ENCODE data around the gene MYLK4. TPM values are rescaled to one million over a fixed set of nuclear protein-coding genes. Genes with fewer than 3 reads are reported as not detected.

Gene MYLK4
- total RNA-seq, 2 experiments from 2014 or later, result 0.07 TPM; not detected in 1

DNA sequence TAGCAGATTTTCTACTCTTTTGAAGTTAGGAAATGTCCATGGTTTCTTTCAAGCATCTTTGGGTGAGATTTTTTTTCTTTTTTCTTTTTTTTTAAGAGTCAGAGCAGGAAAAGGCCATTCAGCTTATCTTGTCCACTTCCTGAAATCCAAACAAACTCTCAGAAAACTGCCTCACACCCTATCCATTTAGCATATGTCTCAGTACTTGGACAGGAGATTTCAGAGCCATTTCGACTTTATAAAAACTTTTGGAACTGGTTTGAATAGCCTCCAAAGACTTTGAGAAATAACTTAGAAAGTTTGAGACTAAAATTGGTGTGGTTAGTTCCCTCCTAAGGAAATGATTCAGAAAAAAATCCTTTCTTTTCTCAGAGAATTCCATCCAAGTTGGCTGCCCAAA, 125.1 kb downstream of the MYLK4 start:
- CTCF ChIA-PET, result interaction anchor here (0.7 to 1.6 kb wide), 2 partner anchors 9 to 87 kb away, joined by 3 to 8 read pairs; no protein-coding TSS in a partner anchor
- no peak overlapping the region for H3K4me3 Mint-ChIP-seq
- H3K27ac Mint-ChIP-seq, result no peak overlapping the region
- no peaks in the 10 kb centered on the region for H3K36me3 Mint-ChIP-seq (ENCODE audit: low read depth)
- H3K27me3 Mint-ChIP-seq (ENCODE audit: low read depth), result peaks cover 2% of the 10 kb centered on the region
- H3K9me3 Mint-ChIP-seq, result no peaks in the 10 kb centered on the region
- H3K4me1 Mint-ChIP-seq (ENCODE audit: low read depth), result no peaks in the 10 kb centered on the region
- intact Hi-C loops (cut with micrococcal nuclease), result no loop called here
- no peak for DNase-seq

DNA sequence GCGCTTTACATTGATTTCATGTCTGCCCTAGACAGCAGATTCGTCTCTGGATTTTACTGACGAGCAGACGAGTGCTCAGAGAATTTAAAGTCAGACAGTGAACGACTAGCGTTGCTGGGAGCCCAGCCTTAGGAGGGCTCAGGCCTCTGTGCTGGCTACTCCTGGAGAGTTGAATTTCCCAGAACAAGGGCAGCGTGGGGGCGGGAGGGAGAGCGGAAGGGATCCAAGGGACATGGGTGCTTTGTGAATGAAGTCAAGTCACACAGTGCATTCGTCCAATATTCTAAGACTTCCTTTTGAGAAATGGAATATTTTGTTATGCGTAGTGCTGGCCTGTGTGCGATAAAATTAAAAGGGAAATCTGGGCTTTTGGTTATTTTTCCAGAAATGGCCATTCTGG, 126.5 kb downstream of the MYLK4 start:
- Mint-ChIP-seq H3K36me3 (ENCODE audit: low read depth) (no peaks in the 10 kb centered on the region), H3K9me3 (no peaks in the 10 kb centered on the region), H3K27me3 (ENCODE audit: low read depth) (peaks cover 2% of the 10 kb centered on the region), H3K4me1 (ENCODE audit: low read depth) (no peaks in the 10 kb centered on the region), H3K4me3 (no peak overlapping the region), H3K27ac (no peak overlapping the region)
- intact Hi-C loops (cut with micrococcal nuclease), result no loop called here
- CTCF ChIA-PET, result interaction anchor here (0.6 kb wide), 1 partner anchor 10 kb away, joined by 3 read pairs; no protein-coding TSS in a partner anchor
- DNase-seq, result no peak

DNA sequence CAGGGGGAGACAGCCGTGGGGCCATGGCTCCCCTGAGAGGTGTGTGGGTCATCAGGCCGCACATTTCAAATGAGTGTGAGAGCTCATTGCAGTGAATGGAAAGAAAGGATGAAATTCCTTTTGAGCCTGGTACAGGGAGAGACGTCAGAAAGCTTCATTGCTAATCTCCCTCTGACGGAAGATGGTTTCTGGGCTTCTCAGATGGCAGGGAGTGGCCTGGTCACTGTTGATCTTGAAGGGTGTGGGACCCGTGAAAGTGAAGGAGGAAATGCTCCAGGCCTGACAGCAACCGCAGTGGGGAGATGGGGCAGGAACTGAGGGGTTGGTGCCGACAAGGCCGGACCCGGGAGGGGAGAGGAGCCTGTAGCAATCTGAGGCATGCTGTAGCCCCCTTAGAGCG, 127.4 kb downstream of the MYLK4 start:
- DNase-seq, result no peak
- Mint-ChIP-seq H3K4me1 (ENCODE audit: low read depth) (no peaks in the 10 kb centered on the region), H3K27me3 (ENCODE audit: low read depth) (peaks cover 2% of the 10 kb centered on the region), H3K9me3 (no peaks in the 10 kb centered on the region), H3K36me3 (ENCODE audit: low read depth) (no peaks in the 10 kb centered on the region), H3K4me3 (no peak overlapping the region), H3K27ac (no peak overlapping the region)
- CTCF ChIA-PET, result no interaction called here
- intact Hi-C loops (cut with micrococcal nuclease), result no loop called here

DNA sequence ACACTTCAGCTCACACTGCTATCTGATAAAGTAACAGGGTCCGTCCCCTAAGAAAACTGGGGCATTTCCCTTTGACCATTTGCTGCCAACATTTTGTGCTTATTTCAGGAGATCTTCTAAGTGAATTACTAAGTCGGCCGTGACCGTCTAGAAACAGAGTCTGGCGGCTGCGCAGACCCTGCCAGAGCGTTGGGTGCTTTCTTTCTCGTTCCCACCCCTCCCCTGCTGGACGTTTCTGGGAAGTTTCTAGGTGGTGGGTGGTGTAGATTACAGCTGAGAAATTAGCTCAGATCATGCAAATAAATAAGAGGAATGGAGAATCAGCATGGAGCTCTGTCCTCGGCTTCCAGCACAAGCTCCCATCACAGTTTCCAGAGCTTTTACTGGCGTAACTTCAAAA, 128.1 kb downstream of the MYLK4 start:
- no peaks in the 10 kb centered on the region for H3K36me3 Mint-ChIP-seq (ENCODE audit: low read depth)
- intact Hi-C loops (cut with micrococcal nuclease), result no loop called here
- no peaks in the 10 kb centered on the region for H3K9me3 Mint-ChIP-seq
- no peak overlapping the region for H3K27ac Mint-ChIP-seq
- H3K4me3 Mint-ChIP-seq, result no peak overlapping the region
- CTCF ChIA-PET, result interaction anchor here (1.3 kb wide), 1 partner anchor 12 kb away, joined by 3 read pairs; no protein-coding TSS in a partner anchor
- no peak for DNase-seq
- H3K27me3 Mint-ChIP-seq (ENCODE audit: low read depth), result peaks cover 2% of the 10 kb centered on the region
- no peaks in the 10 kb centered on the region for H3K4me1 Mint-ChIP-seq (ENCODE audit: low read depth)

DNA sequence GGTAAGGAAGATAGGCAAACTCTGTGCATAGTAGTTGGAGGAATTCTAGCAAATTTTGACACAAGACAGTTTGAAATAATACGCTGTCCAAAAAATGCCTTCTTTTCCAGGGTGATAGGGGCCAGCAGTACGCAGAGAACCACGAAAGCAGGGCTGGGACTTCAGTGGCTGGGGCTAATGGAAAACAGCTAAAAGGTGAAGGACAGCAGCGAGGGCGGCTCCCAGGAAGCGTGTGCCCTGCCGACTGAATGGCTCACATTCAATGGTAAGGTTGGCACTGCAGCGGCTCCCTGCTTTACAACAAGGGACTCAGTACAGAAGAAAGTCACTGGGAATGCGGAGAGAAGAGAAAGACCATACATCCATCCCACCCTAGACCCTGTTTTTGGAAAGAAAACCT, 131.1 kb downstream of the MYLK4 start:
- H3K27ac Mint-ChIP-seq, result no peak overlapping the region
- intact Hi-C loops (cut with micrococcal nuclease), result no loop called here
- peaks cover 2% of the 10 kb centered on the region for H3K27me3 Mint-ChIP-seq (ENCODE audit: low read depth)
- H3K36me3 Mint-ChIP-seq (ENCODE audit: low read depth), result no peaks in the 10 kb centered on the region
- no peak for DNase-seq
- H3K4me3 Mint-ChIP-seq, result no peak overlapping the region
- CTCF ChIA-PET, result no interaction called here
- no peaks in the 10 kb centered on the region for H3K9me3 Mint-ChIP-seq
- no peaks in the 10 kb centered on the region for H3K4me1 Mint-ChIP-seq (ENCODE audit: low read depth)

DNA sequence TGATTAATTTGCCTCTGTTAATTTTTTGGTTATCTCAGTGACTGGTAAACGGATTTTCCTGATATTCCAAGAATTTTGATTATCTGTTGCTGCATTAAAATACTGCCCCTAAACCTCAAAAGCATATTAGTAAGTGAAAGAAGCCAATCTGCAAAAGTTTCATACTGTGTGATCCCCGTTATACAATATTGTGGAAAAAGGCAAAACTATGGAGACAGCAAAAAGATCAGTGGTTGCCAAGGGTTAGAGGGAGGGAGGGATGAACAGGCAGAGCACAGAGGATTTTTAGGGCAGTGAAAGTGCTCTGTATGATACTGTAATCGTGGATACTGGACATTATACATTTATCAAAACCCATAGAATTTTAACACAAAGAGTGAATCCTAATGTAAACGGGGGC, 133.0 kb downstream of the MYLK4 start:
- H3K27me3 Mint-ChIP-seq (ENCODE audit: low read depth), result peaks cover 7% of the 10 kb centered on the region
- CTCF ChIA-PET, result no interaction called here
- no peak overlapping the region for H3K27ac Mint-ChIP-seq
- no peak overlapping the region for H3K4me3 Mint-ChIP-seq
- H3K36me3 Mint-ChIP-seq (ENCODE audit: low read depth), result no peaks in the 10 kb centered on the region
- no peak for DNase-seq
- H3K9me3 Mint-ChIP-seq, result no peaks in the 10 kb centered on the region
- H3K4me1 Mint-ChIP-seq (ENCODE audit: low read depth), result no peaks in the 10 kb centered on the region
- intact Hi-C loops (cut with micrococcal nuclease), result no loop called here

DNA sequence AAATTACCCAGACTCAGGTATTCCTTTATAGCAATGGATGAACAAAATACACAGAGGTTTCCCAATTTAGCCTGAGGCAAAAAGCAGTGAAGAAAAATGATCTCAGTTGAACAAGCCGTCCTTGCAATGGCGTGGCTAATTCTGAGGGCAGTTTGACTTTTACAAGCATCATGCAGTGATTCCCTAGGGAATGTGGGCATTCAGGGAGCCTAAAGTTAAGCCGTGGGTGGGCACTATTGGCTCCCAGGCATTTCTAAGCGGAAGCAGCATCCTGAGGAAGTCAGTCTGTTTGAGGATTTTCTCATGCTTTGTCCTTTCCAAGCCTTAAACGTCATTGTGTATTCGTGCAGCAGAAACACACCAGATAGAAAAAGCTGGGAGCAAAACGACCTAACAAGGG, 133.9 kb downstream of the MYLK4 start:
- H3K27ac Mint-ChIP-seq, result no peak overlapping the region
- no peaks in the 10 kb centered on the region for H3K36me3 Mint-ChIP-seq (ENCODE audit: low read depth)
- no peak overlapping the region for H3K4me3 Mint-ChIP-seq
- intact Hi-C loops (cut with micrococcal nuclease), result no loop called here
- no peaks in the 10 kb centered on the region for H3K9me3 Mint-ChIP-seq
- no peak for DNase-seq
- no peaks in the 10 kb centered on the region for H3K4me1 Mint-ChIP-seq (ENCODE audit: low read depth)
- CTCF ChIA-PET, result no interaction called here
- H3K27me3 Mint-ChIP-seq (ENCODE audit: low read depth), result peaks cover 5% of the 10 kb centered on the region

DNA sequence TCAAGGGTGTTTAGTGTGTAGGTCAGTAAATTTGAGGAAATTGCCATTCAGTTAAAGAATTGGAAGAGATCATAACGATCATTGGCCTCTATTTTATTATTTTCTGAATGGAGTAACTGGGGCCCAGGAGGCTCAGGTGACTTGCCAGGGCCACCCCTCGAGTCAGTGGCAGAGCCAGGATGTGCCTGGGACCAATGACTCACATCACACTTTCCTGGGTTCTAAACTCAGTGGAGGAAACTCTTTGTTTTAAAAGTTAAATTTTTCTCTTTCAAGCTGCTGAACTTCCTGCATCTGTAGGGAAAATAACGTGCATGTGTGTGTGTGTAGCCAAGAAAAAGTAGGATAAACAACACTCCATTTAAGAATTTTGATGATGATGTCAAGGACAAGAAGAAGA, 135.5 kb downstream of the MYLK4 start:
- Mint-ChIP-seq H3K36me3 (ENCODE audit: low read depth) (no peaks in the 10 kb centered on the region), H3K27ac (no peak overlapping the region), H3K4me3 (no peak overlapping the region), H3K4me1 (ENCODE audit: low read depth) (no peaks in the 10 kb centered on the region), H3K27me3 (ENCODE audit: low read depth) (peaks cover 5% of the 10 kb centered on the region), H3K9me3 (no peaks in the 10 kb centered on the region)
- intact Hi-C loops (cut with micrococcal nuclease), result no loop called here
- CTCF ChIA-PET, result interaction anchor here (0.6 kb wide), 2 partner anchors 129 to 1573 kb away, joined by 3 read pairs; no protein-coding TSS in a partner anchor
- no peak for DNase-seq

DNA sequence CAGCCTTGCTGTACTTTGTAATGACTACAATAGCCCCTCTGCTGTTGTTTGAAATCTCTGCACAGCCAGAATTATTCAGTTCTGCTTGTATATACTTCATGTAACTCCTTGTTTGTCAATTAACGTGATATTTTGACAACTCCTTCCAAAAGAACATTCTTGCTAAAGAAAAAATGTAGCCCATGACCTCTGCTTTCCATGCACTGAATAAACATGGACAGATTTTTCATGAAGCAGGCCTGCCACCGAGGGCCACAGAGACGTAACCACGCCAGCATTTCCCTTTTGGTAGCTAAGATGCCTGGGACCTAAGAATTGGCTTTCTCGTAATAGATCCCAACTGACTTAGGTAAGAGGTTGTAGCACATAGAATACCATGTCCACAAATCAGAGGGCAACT, 135.9 kb downstream of the MYLK4 start:
- H3K27ac Mint-ChIP-seq, result no peak overlapping the region
- intact Hi-C loops (cut with micrococcal nuclease), result no loop called here
- H3K27me3 Mint-ChIP-seq (ENCODE audit: low read depth), result peaks cover 5% of the 10 kb centered on the region
- H3K36me3 Mint-ChIP-seq (ENCODE audit: low read depth), result no peaks in the 10 kb centered on the region
- CTCF ChIA-PET, result no interaction called here
- no peak overlapping the region for H3K4me3 Mint-ChIP-seq
- H3K9me3 Mint-ChIP-seq, result no peaks in the 10 kb centered on the region
- no peak for DNase-seq
- no peaks in the 10 kb centered on the region for H3K4me1 Mint-ChIP-seq (ENCODE audit: low read depth)

DNA sequence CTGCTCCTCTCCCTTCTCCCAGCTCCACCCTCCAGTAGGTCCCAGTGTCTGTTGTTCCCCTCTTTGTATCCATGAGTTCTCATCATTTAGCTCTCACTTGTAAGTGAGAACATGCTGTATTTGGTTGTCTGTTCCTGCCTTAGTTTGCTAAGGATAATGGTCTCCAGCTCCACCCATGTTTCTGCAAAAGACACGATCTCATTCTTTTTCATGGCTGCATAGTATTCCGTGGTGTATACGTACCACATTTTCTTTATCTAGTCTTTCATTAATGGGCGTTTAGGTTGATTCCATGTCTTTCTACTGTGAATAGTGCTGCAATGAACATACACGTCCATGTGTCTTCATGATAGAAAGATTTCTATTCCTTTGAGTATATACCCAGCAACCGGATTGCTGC, 136.6 kb downstream of the MYLK4 start:
- no peaks in the 10 kb centered on the region for H3K36me3 Mint-ChIP-seq (ENCODE audit: low read depth)
- H3K4me3 Mint-ChIP-seq, result no peak overlapping the region
- intact Hi-C loops (cut with micrococcal nuclease), result no loop called here
- H3K27ac Mint-ChIP-seq, result no peak overlapping the region
- no peak for DNase-seq
- CTCF ChIA-PET, result no interaction called here
- H3K27me3 Mint-ChIP-seq (ENCODE audit: low read depth), result peaks cover 5% of the 10 kb centered on the region
- no peaks in the 10 kb centered on the region for H3K4me1 Mint-ChIP-seq (ENCODE audit: low read depth)
- H3K9me3 Mint-ChIP-seq, result no peaks in the 10 kb centered on the region

Other genes with a start within 250 kb of the MYLK4 start
- 10 to 100 TPM; 19.2 to 21.7 TPM for gene WRNIP1, start 14.5 kb upstream of the MYLK4 start, total RNA-seq
- gene SERPINB1, start 90.9 kb upstream of the MYLK4 start, total RNA-seq, result 100 to 1,000 TPM; 200 to 208 TPM
- 10 to 100 TPM; 72.2 to 75.8 TPM for gene SERPINB9, start 152.4 kb upstream of the MYLK4 start, total RNA-seq
- gene SERPINB6, start 220.6 kb upstream of the MYLK4 start, total RNA-seq, result 10 to 100 TPM; 31.2 to 31.4 TPM
- gene NQO2, start 249.0 kb upstream of the MYLK4 start, total RNA-seq, result 10 to 100 TPM; 18.8 to 21.1 TPM

All from activated naive CD4-positive, alpha-beta T cell treated with anti-CD3 and anti-CD28 coated beads for 36 hours (primary cell).